ENCODE results near the gene SLC4A3. TPM values are rescaled to one million over a fixed set of nuclear protein-coding genes. Genes with fewer than 3 reads are reported as not detected.

The SLC4A3 gene
- total RNA-seq (2022; extraction: Qiagen RNA extraction), result 2.5 to 4.1 TPM (median 3.1 TPM) in 5 replicates

GRCh38 chr2:219627103-219628100 is at the start of gene SLC4A3:
SLC4A3 (plus strand) TSS chr2:219627630; CDS start chr2:219627993, 363 bp downstream.

GRCh38 chr2:219597552-219598307 is 29.7 kb upstream of the SLC4A3 start, which contains the start of gene STK11IP:
STK11IP (plus strand) TSS chr2:219597857; CDS start chr2:219598120, 263 bp downstream.

Other genes starting within 250 kb of the SLC4A3 start
- gene DNPEP, start 239.7 kb upstream of the SLC4A3 start, total RNA-seq (2022; extraction: Qiagen RNA extraction), result 47.8 to 67.2 TPM (median 61.9 TPM) in 5 replicates
- 0.05 to 0.20 TPM (median 0.08 TPM) in 4 of 5 replicates, not detected in the other for gene DES, start 209.3 kb upstream of the SLC4A3 start, total RNA-seq (2022; extraction: Qiagen RNA extraction)
- gene SPEG, start 192.8 kb upstream of the SLC4A3 start, total RNA-seq (2022; extraction: Qiagen RNA extraction), result 4.3 to 9.5 TPM (median 7.0 TPM) in 5 replicates
- gene GMPPA, start 128.7 kb upstream of the SLC4A3 start, total RNA-seq (2022; extraction: Qiagen RNA extraction), result 36.1 to 39.1 TPM (median 38.2 TPM) in 5 replicates
- gene ASIC4, start 113.1 kb upstream of the SLC4A3 start, total RNA-seq (2022; extraction: Qiagen RNA extraction), result 0.05 to 0.07 TPM (median 0.06 TPM) in 4 of 5 replicates, not detected in the other
- 18.1 to 35.4 TPM (median 31.9 TPM) in 5 replicates for gene CHPF, start 83.8 kb upstream of the SLC4A3 start, total RNA-seq (2022; extraction: Qiagen RNA extraction)
- 0.45 to 1.4 TPM (median 1.1 TPM) in 5 replicates for gene TMEM198, start 83.6 kb upstream of the SLC4A3 start, total RNA-seq (2022; extraction: Qiagen RNA extraction)
- 20.1 to 26.9 TPM (median 22.8 TPM) in 5 replicates for gene OBSL1, start 56.1 kb upstream of the SLC4A3 start, total RNA-seq (2022; extraction: Qiagen RNA extraction)
- 0.35 to 0.73 TPM (median 0.48 TPM) in 5 replicates for gene INHA, start 55.3 kb upstream of the SLC4A3 start, total RNA-seq (2022; extraction: Qiagen RNA extraction)
- gene STK11IP, start 29.8 kb upstream of the SLC4A3 start, total RNA-seq (2022; extraction: Qiagen RNA extraction), result 14.7 to 20.5 TPM (median 19.9 TPM) in 5 replicates

All from A549 treated with CORT108297 at 1 μM for 4 hours (cell line).